GM12878 (cell line): ENCODE measurements around the gene CCDC18. TPM values are rescaled to one million over a fixed set of nuclear protein-coding genes. Genes with fewer than 3 reads are reported as not detected.

Experiments
- ATAC-seq: fragments of 200-7000 bp; cut with Tn5 transposase; 3 replicates; pipeline ENCODE4 v1.9.1; 2020; ENCODE audit warnings: mild to moderate bottlenecking, moderate library complexity
- Bru-seq: library from RNA; stranded (reverse); fragments of 400-500 nt; gene quantifications from one replicate; lab custom pipeline; 2021; lab: Mats Ljungman, UMichigan
- BruChase-seq, 2 experiments: library from RNA; stranded (reverse); fragments of 400-500 nt; gene quantifications; one replicate each; lab custom pipeline; 2021; lab: Mats Ljungman, UMichigan
- BruUV-seq: library from RNA; stranded (reverse); fragments of 400-500 nt; replicated peaks from 2 replicates; lab custom pipeline; 2021; lab: Mats Ljungman, UMichigan
- CTCF ChIA-PET: fragments of 300-600 bp; sonication (Branson Sonifier 250); formaldehyde crosslinking; extraction: SDS; loops from one replicate; lab custom pipeline; 2021; ENCODE audit warnings: inconsistent platforms; lab: Yijun Ruan, JAX
- POLR2A ChIA-PET: fragments of 350-600 bp; formaldehyde crosslinking; extraction: SDS; loops from one replicate; lab custom pipeline; 2021; ENCODE audit warnings: inconsistent platforms; lab: Charles Lee
- RAD21 ChIA-PET: fragments of 300-600 bp; sonication (Branson Sonifier 250); formaldehyde crosslinking; loops from one replicate; lab custom pipeline; 2023; ENCODE audit warnings: antibody characterized with exemption; ENCODE audit not compliant: unreplicated experiment; lab: Charles Lee
- SMC1A ChIA-PET: fragments of 300-600 bp; sonication (Branson Sonifier 250); formaldehyde crosslinking; loops from one replicate; lab custom pipeline; 2023; ENCODE audit not compliant: unreplicated experiment, uncharacterized antibody; lab: Charles Lee
- DNase-seq: peaks from one replicate; pipeline ENCODE4 v3.0.0-alpha.2; 2011; ENCODE audit warnings: low read depth, low spot score
- FAIRE-seq: peaks from 3 replicates; lab custom pipeline; 2011; peaks lifted over from hg19 to GRCh38; lab: Jason Lieb, UNC
- H2AFZ ChIP-seq: 2 replicates; pipeline ENCODE4 v1.6.0; 2011; ENCODE audit warnings: low read depth, low read length, control low read depth; ENCODE audit not compliant: control insufficient read depth
- H3K27ac ChIP-seq: 2 replicates; pipeline ENCODE4 v1.5.1; 2011; ENCODE audit warnings: control low read depth; ENCODE audit not compliant: control insufficient read depth, insufficient read depth
- H3K27me3 ChIP-seq, 2 experiments: replicated peaks in 1 of 2; 2 replicates each; pipeline versions ENCODE4 v1.6.0 to v1.6.1; 2011; ENCODE audit warnings: low read length in 1 of 2; ENCODE audit not compliant: control insufficient read depth in 2 of 2, insufficient read depth in 2 of 2
- H3K36me3 ChIP-seq, 2 experiments: 2 replicates each; pipeline ENCODE4 v1.5.1; 2011; ENCODE audit warnings: low read length in 1 of 2; ENCODE audit not compliant: control insufficient read depth in 2 of 2, insufficient read depth in 2 of 2
- H3K4me1 ChIP-seq: 2 replicates; pipeline ENCODE4 v1.6.1; 2011; ENCODE audit warnings: mild to moderate bottlenecking, low read length, moderate library complexity, mixed read lengths; ENCODE audit not compliant: control insufficient read depth, insufficient read depth
- H3K4me2 ChIP-seq: 2 replicates; pipeline ENCODE4 v1.6.0; 2011; ENCODE audit warnings: control low read depth; ENCODE audit not compliant: control insufficient read depth, insufficient read depth
- H3K4me3 ChIP-seq: fragments of 200-600 bp; sonication (generic); 2 replicates; pipeline ENCODE4 v1.5.1; 2016
- H3K79me2 ChIP-seq: 2 replicates; pipeline ENCODE4 v1.6.0; 2011; ENCODE audit warnings: low read length; ENCODE audit not compliant: control insufficient read depth, insufficient read depth
- H3K9ac ChIP-seq: 2 replicates; pipeline ENCODE4 v1.8.0; 2011; ENCODE audit warnings: low read length, control low read depth, mixed read lengths; ENCODE audit not compliant: control insufficient read depth, insufficient read depth
- H3K9me3 ChIP-seq: replicated peaks from 3 replicates; pipeline ENCODE4 v1.5.1; 2011; ENCODE audit warnings: mild to moderate bottlenecking, low read length; ENCODE audit not compliant: control insufficient read depth, insufficient read depth
- H4K20me1 ChIP-seq: 2 replicates; pipeline ENCODE4 v1.6.0; 2011; ENCODE audit not compliant: control insufficient read depth, insufficient read depth
- CBX5 ChIP-seq: sonication (generic); IDR thresholded peaks from 2 replicates; pipeline ENCODE4 v1.6.1; 2016; ENCODE audit warnings: low read depth, moderate library complexity, mild to moderate bottlenecking, inconsistent platforms
- POU2F2 ChIP-seq: IDR thresholded peaks from 3 replicates; pipeline ENCODE4 v1.6.1; 2011; ENCODE audit warnings: low read depth, mild to moderate bottlenecking, low read length, borderline replicate concordance
- SKIL ChIP-seq: fragments of 450-650 bp; IDR thresholded peaks from 2 replicates; pipeline ENCODE4 v1.6.1; 2017; ENCODE audit warnings: mild to moderate bottlenecking, low read depth, inconsistent platforms; ENCODE audit not compliant: poor library complexity, severe bottlenecking
- STAT1 ChIP-seq: fragments of 450-650 bp; conservative IDR thresholded peaks from 2 replicates; pipeline ENCODE4 v1.6.1; 2014; ENCODE audit warnings: antibody characterized with exemption, mild to moderate bottlenecking
- STAT3 ChIP-seq: IDR thresholded peaks from 2 replicates; pipeline ENCODE4 v1.6.1; 2011; ENCODE audit warnings: low read depth, low read length, improper control_type of control experiment
- WGBS: methylation state at CpG from one replicate; pipeline ENCODE4 v1.1.6; 2016; ENCODE audit warnings: low lambda C conversion rate; ENCODE audit not compliant: insufficient replicate concordance, insufficient coverage; ENCODE audit errors: missing lambda C conversion rate; 5-methylcytosine and 5-hydroxymethylcytosine counted together
- in situ Hi-C: fragments of 300-500 bp; cut with MboI; formaldehyde crosslinking; loops from 9 replicates; pipeline ENCODE4 v1.14.3; 2018; ENCODE audit warnings: mixed read lengths
- intact Hi-C: fragments of 100-400 bp; cut with micrococcal nuclease; formaldehyde crosslinking; loops from one replicate; pipeline ENCODE4 v1.14.2; 2022; ENCODE audit not compliant: unreplicated experiment
- long read RNA-seq, 2 experiments: library from polyadenylated mRNA; unstranded; transcript quantifications; one replicate each; pipeline ENCODE4 v2.0.0, GENCODE V29; 2019 to 2020
- polyA minus RNA-seq, 3 experiments: library from RNA; depleted of rRNA, polyadenylated mRNA; stranded (reverse); fragments of >200 nt; gene quantifications; 2 replicates each; pipeline ENCODE4 v1.2.3, GENCODE V29; 2011
- polyA plus RNA-seq, 11 experiments: library from polyadenylated mRNA; depleted of rRNA in 4 of 11; unstranded in 6 of 11; stranded (reverse) in 5 of 11; fragments of >200 nt; fragmentation: Nextera tagmentation in 4 of 11; fragmentation: Illumina TruSeq in 1 of 11; extraction: Ambion mirVana in 4 of 11; extraction: Trizol in 1 of 11; gene quantifications; 1 replicate in 1 of 11; 2 replicates in 10 of 11; pipeline versions ENCODE4 v1.2.1 to v1.2.3, GENCODE V29; 2011 to 2016; ENCODE audit warnings: inconsistent platforms in 2 of 11, missing spikeins in 2 of 11, low read depth in 1 of 11
- total RNA-seq, 4 experiments: library from RNA; depleted of rRNA in 3 of 4; stranded (reverse); fragments of >200 nt in 3 of 4; fragmentation: Illumina TruSeq in 1 of 4; extraction: Trizol in 1 of 4; gene quantifications; 2 replicates each; pipeline versions ENCODE4 v1.2.1 to v1.2.3, GENCODE V29; 2013 to 2021
- TF ChIP-seq, protein P1 (sequence below): fragments of 450-650 bp; IDR thresholded peaks from 2 replicates; pipeline ENCODE4 v1.6.1; 2016; ENCODE audit warnings: mild to moderate bottlenecking

The CCDC18 gene, protein sequence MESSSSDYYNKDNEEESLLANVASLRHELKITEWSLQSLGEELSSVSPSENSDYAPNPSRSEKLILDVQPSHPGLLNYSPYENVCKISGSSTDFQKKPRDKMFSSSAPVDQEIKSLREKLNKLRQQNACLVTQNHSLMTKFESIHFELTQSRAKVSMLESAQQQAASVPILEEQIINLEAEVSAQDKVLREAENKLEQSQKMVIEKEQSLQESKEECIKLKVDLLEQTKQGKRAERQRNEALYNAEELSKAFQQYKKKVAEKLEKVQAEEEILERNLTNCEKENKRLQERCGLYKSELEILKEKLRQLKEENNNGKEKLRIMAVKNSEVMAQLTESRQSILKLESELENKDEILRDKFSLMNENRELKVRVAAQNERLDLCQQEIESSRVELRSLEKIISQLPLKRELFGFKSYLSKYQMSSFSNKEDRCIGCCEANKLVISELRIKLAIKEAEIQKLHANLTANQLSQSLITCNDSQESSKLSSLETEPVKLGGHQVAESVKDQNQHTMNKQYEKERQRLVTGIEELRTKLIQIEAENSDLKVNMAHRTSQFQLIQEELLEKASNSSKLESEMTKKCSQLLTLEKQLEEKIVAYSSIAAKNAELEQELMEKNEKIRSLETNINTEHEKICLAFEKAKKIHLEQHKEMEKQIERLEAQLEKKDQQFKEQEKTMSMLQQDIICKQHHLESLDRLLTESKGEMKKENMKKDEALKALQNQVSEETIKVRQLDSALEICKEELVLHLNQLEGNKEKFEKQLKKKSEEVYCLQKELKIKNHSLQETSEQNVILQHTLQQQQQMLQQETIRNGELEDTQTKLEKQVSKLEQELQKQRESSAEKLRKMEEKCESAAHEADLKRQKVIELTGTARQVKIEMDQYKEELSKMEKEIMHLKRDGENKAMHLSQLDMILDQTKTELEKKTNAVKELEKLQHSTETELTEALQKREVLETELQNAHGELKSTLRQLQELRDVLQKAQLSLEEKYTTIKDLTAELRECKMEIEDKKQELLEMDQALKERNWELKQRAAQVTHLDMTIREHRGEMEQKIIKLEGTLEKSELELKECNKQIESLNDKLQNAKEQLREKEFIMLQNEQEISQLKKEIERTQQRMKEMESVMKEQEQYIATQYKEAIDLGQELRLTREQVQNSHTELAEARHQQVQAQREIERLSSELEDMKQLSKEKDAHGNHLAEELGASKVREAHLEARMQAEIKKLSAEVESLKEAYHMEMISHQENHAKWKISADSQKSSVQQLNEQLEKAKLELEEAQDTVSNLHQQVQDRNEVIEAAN (N-terminal part only)
- total RNA-seq (2013; cell fraction: nucleolus; rRNA removed): 39.9 and 48.2 TPM in 2 replicates
- 15.6 and 17.0 TPM in 2 replicates for total RNA-seq (2014; rRNA removed)
- 31.9 and 32.9 TPM in 2 replicates for total RNA-seq (2014; rRNA removed; fragmentation: Illumina TruSeq; extraction: Trizol)
- total RNA-seq (2021): 19.3 and 19.5 TPM in 2 replicates
- polyA plus RNA-seq (2011; ENCODE audit: low read depth): 14.4 TPM
- 16.6 and 32.7 TPM in 2 replicates for polyA plus RNA-seq (2011; rRNA removed)
- 4.3 and 4.8 TPM in 2 replicates for polyA plus RNA-seq (2011; cell fraction: cytosol; rRNA removed)
- 20.5 and 24.2 TPM in 2 replicates for polyA plus RNA-seq (2011; cell fraction: nucleus; rRNA removed)
- 13.3 and 13.4 TPM in 2 replicates for polyA plus RNA-seq (2012)
- 21.3 and 29.1 TPM in 2 replicates for polyA plus RNA-seq (2014; fragmentation: Illumina TruSeq; extraction: Trizol)
- polyA plus RNA-seq (2014; fragmentation: Nextera tagmentation; extraction: Ambion mirVana): 10 to 100 TPM; 17.5 to 19.7 TPM
- 15.2 and 16.2 TPM in 2 replicates for polyA plus RNA-seq (2014; rRNA removed)
- 10 to 100 TPM; 31.6 to 34.9 TPM for polyA plus RNA-seq (2016; fragmentation: Nextera tagmentation; extraction: Ambion mirVana)
- 9.0 and 10.2 TPM in 2 replicates for polyA minus RNA-seq (2011; rRNA and poly(A)+ RNA removed)
- 5.6 and 6.1 TPM in 2 replicates for polyA minus RNA-seq (2011; cell fraction: cytosol; rRNA and poly(A)+ RNA removed)
- 5.9 and 15.2 TPM in 2 replicates for polyA minus RNA-seq (2011; cell fraction: nucleus; rRNA and poly(A)+ RNA removed)
- Bru-seq, nascent RNA: percentile 74 among the genes with signal in this experiment
- BruChase-seq, experiment 1, labeled RNA remaining after a 6-hour chase: percentile 74 among the genes with signal in this experiment
- BruChase-seq, experiment 2, labeled RNA remaining after a 2-hour chase: percentile 78 among the genes with signal in this experiment
- long read RNA-seq, experiment 1, partial matches to known transcripts: 4 of 11 reads
- long read RNA-seq, experiment 1, other reads (novel, unspliced or antisense): 7 of 11 reads
- long read RNA-seq, experiment 2, partial matches to known transcripts: 39 of 72 reads
- long read RNA-seq, experiment 2, other reads (novel, unspliced or antisense): 33 of 72 reads

DNA sequence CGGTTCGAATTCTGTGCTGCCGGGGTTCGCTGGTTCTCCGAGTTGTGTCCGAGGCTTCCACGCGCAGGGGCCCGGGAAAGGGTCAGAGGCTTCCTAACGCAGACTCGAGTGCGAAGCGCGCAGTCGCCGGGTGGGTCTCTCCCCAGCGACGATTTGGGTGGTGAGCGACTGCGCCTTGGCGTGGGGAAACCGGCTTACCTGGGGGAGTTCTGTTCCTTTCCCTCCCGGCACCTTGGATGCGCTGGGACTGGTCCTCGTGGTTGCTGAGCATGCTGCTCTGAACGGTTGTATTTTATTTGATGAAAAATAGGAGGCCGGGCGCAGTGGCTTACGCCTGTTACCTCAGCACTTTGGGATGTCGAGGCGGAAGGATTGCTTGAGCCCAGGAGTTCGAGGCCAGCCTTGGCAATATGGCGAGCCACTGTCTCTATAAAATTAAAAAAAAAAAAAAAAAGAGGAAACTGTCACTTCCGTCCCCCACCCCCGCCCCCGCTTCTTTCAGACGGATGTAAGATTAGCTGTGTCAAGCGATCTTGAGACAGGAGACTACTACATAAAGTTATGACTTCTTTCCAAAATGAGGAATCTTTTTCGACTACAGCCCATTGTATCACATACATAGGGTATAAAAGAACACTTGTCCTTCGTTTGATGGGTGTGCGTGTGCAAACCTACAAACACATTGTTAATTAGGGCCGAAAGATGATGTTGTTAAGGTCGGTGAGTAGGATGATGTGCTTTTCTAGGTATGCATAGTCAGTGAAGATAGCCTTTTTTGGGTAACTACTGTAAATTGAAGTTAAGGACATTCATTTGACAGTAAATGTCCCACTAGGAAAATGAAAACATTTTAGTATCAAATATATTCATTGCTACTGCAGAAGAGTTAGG lies at the start of gene CCDC18:
TSS of gene CCDC18 (plus strand) at position 2 of the 891 bp plus-strand sequence. CDS start 2,638 bp downstream, outside the sequence.
- in situ Hi-C loops: no loop called here
- intact Hi-C loops: loop anchor here (1.0 to 5.0 kb wide), 3 partner anchors 102 to 219 kb away; partner anchors contain the start of genes DIPK1A, DR1 and MTF2
- TF ChIP-seq STAT3: no peak
- TF ChIP-seq CBX5: 0 out of 2 replicates have a peak, but pooled peaks have one; percentile 20
- TF ChIP-seq SKIL: no peak
- TF ChIP-seq POU2F2: peak; percentile 37; the same call in 2 of the 3 replicates
- TF ChIP-seq STAT1: 0 out of 2 replicates have a peak, but pooled peaks have one; percentile 31
- TF ChIP-seq, protein P1, sequence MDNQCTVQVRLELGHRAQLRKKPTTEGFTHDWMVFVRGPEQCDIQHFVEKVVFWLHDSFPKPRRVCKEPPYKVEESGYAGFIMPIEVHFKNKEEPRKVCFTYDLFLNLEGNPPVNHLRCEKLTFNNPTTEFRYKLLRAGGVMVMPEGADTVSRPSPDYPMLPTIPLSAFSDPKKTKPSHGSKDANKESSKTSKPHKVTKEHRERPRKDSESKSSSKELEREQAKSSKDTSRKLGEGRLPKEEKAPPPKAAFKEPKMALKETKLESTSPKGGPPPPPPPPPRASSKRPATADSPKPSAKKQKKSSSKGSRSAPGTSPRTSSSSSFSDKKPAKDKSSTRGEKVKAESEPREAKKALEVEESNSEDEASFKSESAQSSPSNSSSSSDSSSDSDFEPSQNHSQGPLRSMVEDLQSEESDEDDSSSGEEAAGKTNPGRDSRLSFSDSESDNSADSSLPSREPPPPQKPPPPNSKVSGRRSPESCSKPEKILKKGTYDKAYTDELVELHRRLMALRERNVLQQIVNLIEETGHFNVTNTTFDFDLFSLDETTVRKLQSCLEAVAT: no peak; the same call in 1 of the 2 replicates

More for the DNA sequence above, at the start of gene CCDC18:
- H3K79me2 ChIP-seq: peaks cover 85% of the 10 kb centered on the region
- SMC1A ChIA-PET: interaction anchor here (1.2 to 2.3 kb wide), 2 partner anchors 101 to 103 kb away, joined by 4 to 8 read pairs; no protein-coding TSS in a partner anchor
- H4K20me1 ChIP-seq: peaks cover 2% of the 10 kb centered on the region; the same call in 1 of the 2 replicates
- no peaks in the 10 kb centered on the region; the same call in 1 of the 3 replicates for H3K9me3 ChIP-seq
- peaks cover under 1% of the 10 kb centered on the region for H3K4me1 ChIP-seq
- under 1% methylated on average over 39 of the region's 43 CpGs for WGBS
- RAD21 ChIA-PET: interaction anchor here (1.0 kb wide), 1 partner anchor 101 kb away, joined by 3 read pairs; no protein-coding TSS in a partner anchor
- H3K36me3 ChIP-seq: peaks cover 2 to 4% of the 10 kb centered on the region in 2 experiments; a peak in 2 of 4 replicates
- peak within 1 kb of the TSS; percentile 90 for H3K4me2 ChIP-seq
- TSS peak; percentile 51 for BruUV-seq
- H3K27ac ChIP-seq: peak within 1 kb of the TSS; percentile 99
- peak; percentile 56 for DNase-seq
- peak within 1 kb of the TSS; percentile 85 for H2AFZ ChIP-seq
- no peaks in the 10 kb centered on the region for H3K27me3 ChIP-seq
- peak; percentile 37 for ATAC-seq
- peak within 1 kb of the TSS; percentile 99 for H3K9ac ChIP-seq
- H3K4me3 ChIP-seq: peak within 1 kb of the TSS; percentile 95
- no peak for FAIRE-seq
- CTCF ChIA-PET: no interaction called here
- POLR2A ChIA-PET: interaction anchor here (1.3 to 2.6 kb wide), 3 partner anchors 9 to 102 kb away, joined by 3 to 11 read pairs (median 4); partner anchors contain the start of gene MTF2
